HepG2 (cell line): ENCODE data around the gene ODAD4. TPM values are rescaled to one million over a fixed set of nuclear protein-coding genes. Genes with fewer than 3 reads are reported as not detected.
A peak's percentile ranks its signal among the peaks of the same experiment; 100 is the strongest.

ENCODE experiments used
- ATF7-NPFF ChIP-seq: sonication (generic); formaldehyde crosslinking; IDR thresholded peaks from 2 replicates; pipeline ENCODE4 v1.8.1; 2023; ENCODE audit warnings: mild to moderate bottlenecking, low read depth, missing genetic modification reagents, moderate library complexity
- DNMT1 ChIP-seq: sonication (generic); formaldehyde crosslinking; IDR thresholded peaks from 2 replicates; pipeline ENCODE4 v1.5.1; 2020; ENCODE audit warnings: mild to moderate bottlenecking, missing genetic modification reagents
- GATAD2A ChIP-seq: IDR thresholded peaks from 2 replicates; pipeline ENCODE4 v1.6.1; 2016
- NFAT5 ChIP-seq: sonication (generic); formaldehyde crosslinking; IDR thresholded peaks from 2 replicates; pipeline ENCODE4 v1.4.0; 2020; ENCODE audit warnings: missing genetic modification reagents
- ONECUT2 ChIP-seq: sonication (generic); formaldehyde crosslinking; IDR thresholded peaks from 2 replicates; pipeline ENCODE4 v1.4.0; 2020; ENCODE audit warnings: missing genetic modification reagents
- PRPF4 ChIP-seq: fragments of 200-400 bp; formaldehyde crosslinking; IDR thresholded peaks from 2 replicates; pipeline ENCODE4 v1.6.1; 2016; ENCODE audit warnings: low read length, low read depth; ENCODE audit not compliant: poor library complexity, severe bottlenecking
- RXRB ChIP-seq: IDR thresholded peaks from 2 replicates; pipeline ENCODE4 v1.6.1; 2016; ENCODE audit warnings: borderline replicate concordance, missing genetic modification reagents, missing compliant biosample characterization
- SAFB2 ChIP-seq: sonication (generic); formaldehyde crosslinking; IDR thresholded peaks from 2 replicates; pipeline ENCODE4 v1.5.1; 2020; ENCODE audit warnings: missing genetic modification reagents, low read depth, mild to moderate bottlenecking, borderline replicate concordance
- SRF ChIP-seq: IDR thresholded peaks from 2 replicates; pipeline ENCODE4 v1.6.1; 2011; ENCODE audit warnings: mild to moderate bottlenecking, low read depth, low read length, moderate library complexity
- SSRP1 ChIP-seq: IDR thresholded peaks from 2 replicates; pipeline ENCODE4 v1.6.1; 2016; ENCODE audit warnings: control low read depth
- XBP1 ChIP-seq: sonication (generic); formaldehyde crosslinking; IDR thresholded peaks from 2 replicates; pipeline ENCODE4 v1.5.0; 2020; ENCODE audit warnings: missing genetic modification reagents
- ZIK1 ChIP-seq: sonication (generic); formaldehyde crosslinking; IDR thresholded peaks from 2 replicates; pipeline ENCODE4 v1.5.0; 2020; ENCODE audit warnings: mild to moderate bottlenecking, low read depth, missing genetic modification reagents, borderline replicate concordance
- ZNF256 ChIP-seq: sonication (generic); formaldehyde crosslinking; conservative IDR thresholded peaks from 2 replicates; pipeline ENCODE4 v1.4.0; 2020; ENCODE audit warnings: missing genetic modification reagents
- ZNF275 ChIP-seq: sonication (generic); formaldehyde crosslinking; IDR thresholded peaks from 2 replicates; pipeline ENCODE4 v1.8.0; 2022; ENCODE audit warnings: missing genetic modification reagents, mild to moderate bottlenecking, inconsistent platforms, borderline replicate concordance
- ZNF367 ChIP-seq: sonication (generic); formaldehyde crosslinking; IDR thresholded peaks from 2 replicates; pipeline ENCODE4 v1.4.0; 2020; ENCODE audit warnings: missing genetic modification reagents, borderline replicate concordance
- ZNF564 ChIP-seq: sonication (generic); formaldehyde crosslinking; IDR thresholded peaks from 2 replicates; pipeline ENCODE4 v1.8.1; 2023; ENCODE audit warnings: mild to moderate bottlenecking, missing genetic modification reagents
- ZNF746 ChIP-seq: sonication (generic); formaldehyde crosslinking; IDR thresholded peaks from 2 replicates; pipeline ENCODE4 v1.8.0; 2022; ENCODE audit warnings: mild to moderate bottlenecking, missing genetic modification reagents
- ZNF83 ChIP-seq: sonication (generic); formaldehyde crosslinking; IDR thresholded peaks from 2 replicates; pipeline ENCODE4 v1.4.0; 2020; ENCODE audit warnings: missing genetic modification reagents, mild to moderate bottlenecking, borderline replicate concordance
- ZSCAN25 ChIP-seq: sonication (generic); formaldehyde crosslinking; IDR thresholded peaks from 2 replicates; pipeline ENCODE4 v1.8.0; 2022; ENCODE audit warnings: mild to moderate bottlenecking, missing genetic modification reagents
- polyA plus RNA-seq, 8 experiments: library from polyadenylated mRNA; depleted of rRNA in 3 of 8; stranded (reverse) in 7 of 8; unstranded in 1 of 8; fragments of >200 nt; fragmentation: Illumina TruSeq in 4 of 8; extraction: Trizol in 4 of 8; gene quantifications; 2 replicates each; pipeline versions ENCODE4 v1.2.1 to v1.2.3, GENCODE V29; 2011 to 2016; ENCODE audit warnings: low read depth in 4 of 8, missing spikeins in 1 of 8, mixed read lengths in 1 of 8; ENCODE audit not compliant: insufficient read depth in 1 of 8
- total RNA-seq, 5 experiments: library from RNA; depleted of rRNA; stranded (reverse); fragments of >200 nt; fragmentation: Illumina TruSeq; extraction: Trizol; gene quantifications; 2 replicates each; pipeline ENCODE4 v1.2.3, GENCODE V29; 2016; ENCODE audit warnings: low read depth in 1 of 5
- TF ChIP-seq, protein P1 (sequence below): sonication (generic); formaldehyde crosslinking; IDR thresholded peaks from 2 replicates; pipeline ENCODE4 v1.4.0; 2020; ENCODE audit warnings: mild to moderate bottlenecking, missing genetic modification reagents
- TF ChIP-seq, protein P2 (sequence below), 2 experiments: sonication (generic) in 1 of 2; formaldehyde crosslinking in 1 of 2; IDR thresholded peaks; 2 replicates each; pipeline versions ENCODE4 v1.4.0 to v1.6.1; 2018 to 2020; ENCODE audit warnings: missing genetic modification reagents in 2 of 2, borderline replicate concordance in 1 of 2, low read depth in 1 of 2, mild to moderate bottlenecking in 1 of 2, missing biosample characterization in 1 of 2

ODAD4 gene
- total and polyA plus RNA-seq, 2 of the 13 experiments (the other 11 are each of a cell fraction or from before 2014, with no cell fraction given): 0.48 to 0.53 TPM

- 0 out of 2 replicates have a peak, but pooled peaks have one; percentile 41 for TF ChIP-seq DNMT1 (CRISPR knock-in tag)
- 0 out of 2 replicates have a peak, but pooled peaks have one; percentile 51 for TF ChIP-seq ZNF275 (CRISPR knock-in tag)
- TF ChIP-seq SSRP1: no peak
- no peak; the same call in 1 of the 2 replicates for TF ChIP-seq ZNF256 (CRISPR knock-in tag)
- TF ChIP-seq GATAD2A: 0 out of 2 replicates have a peak, but pooled peaks have one; percentile 8
- TF ChIP-seq, protein P1, sequence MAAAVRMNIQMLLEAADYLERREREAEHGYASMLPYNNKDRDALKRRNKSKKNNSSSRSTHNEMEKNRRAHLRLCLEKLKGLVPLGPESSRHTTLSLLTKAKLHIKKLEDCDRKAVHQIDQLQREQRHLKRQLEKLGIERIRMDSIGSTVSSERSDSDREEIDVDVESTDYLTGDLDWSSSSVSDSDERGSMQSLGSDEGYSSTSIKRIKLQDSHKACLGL (CRISPR knock-in tag): peak; percentile 40; the same call in 1 of the 2 replicates
- 0 out of 2 replicates have a peak, but pooled peaks have one; percentile 9 for TF ChIP-seq RXRB
- no peak for TF ChIP-seq XBP1 (CRISPR knock-in tag)
- TF ChIP-seq ZNF564 (CRISPR knock-in tag): no peak
- TF ChIP-seq ZNF746: 0 out of 2 replicates have a peak, but pooled peaks have one; percentile 57
- TF ChIP-seq SAFB2 (CRISPR knock-in tag): 0 out of 2 replicates have a peak, but pooled peaks have one; percentile 30
- peak; percentile 67; the same call in 1 of the 2 replicates for TF ChIP-seq ATF7-NPFF
- TF ChIP-seq ONECUT2: 0 out of 2 replicates have a peak, but pooled peaks have one; percentile 1
- TF ChIP-seq PRPF4: no peak
- 0 out of 2 replicates have a peak, but pooled peaks have one; percentile 1 for TF ChIP-seq ZSCAN25 (CRISPR knock-in tag)
- TF ChIP-seq NFAT5 (CRISPR knock-in tag): peak; percentile 21; the same call in 1 of the 2 replicates
- no peak for TF ChIP-seq ZNF83 (CRISPR knock-in tag)
- TF ChIP-seq ZNF367 (CRISPR knock-in tag): peak; percentile 70; the same call in 1 of the 2 replicates
- no peak for TF ChIP-seq SRF
- TF ChIP-seq, protein P2, sequence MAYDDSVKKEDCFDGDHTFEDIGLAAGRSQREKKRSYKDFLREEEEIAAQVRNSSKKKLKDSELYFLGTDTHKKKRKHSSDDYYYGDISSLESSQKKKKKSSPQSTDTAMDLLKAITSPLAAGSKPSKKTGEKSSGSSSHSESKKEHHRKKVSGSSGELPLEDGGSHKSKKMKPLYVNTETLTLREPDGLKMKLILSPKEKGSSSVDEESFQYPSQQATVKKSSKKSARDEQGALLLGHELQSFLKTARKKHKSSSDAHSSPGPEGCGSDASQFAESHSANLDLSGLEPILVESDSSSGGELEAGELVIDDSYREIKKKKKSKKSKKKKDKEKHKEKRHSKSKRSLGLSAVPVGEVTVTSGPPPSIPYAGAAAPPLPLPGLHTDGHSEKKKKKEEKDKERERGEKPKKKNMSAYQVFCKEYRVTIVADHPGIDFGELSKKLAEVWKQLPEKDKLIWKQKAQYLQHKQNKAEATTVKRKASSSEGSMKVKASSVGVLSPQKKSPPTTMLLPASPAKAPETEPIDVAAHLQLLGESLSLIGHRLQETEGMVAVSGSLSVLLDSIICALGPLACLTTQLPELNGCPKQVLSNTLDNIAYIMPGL (CRISPR knock-in tag; IDR thresholded peaks at IDR 0.05; ENCODE audit: borderline replicate concordance in 1 of 2, low read depth in 1 of 2): peak in 1 of 2 experiments; percentile 44; a peak in 3 of 4 replicates
- TF ChIP-seq ZIK1 (CRISPR knock-in tag): no peak
These were observed 12.6 kb upstream of the ODAD4 start (continued) for GRCh38 chr17:41917679-41918313.
